Endothelial cell of umbilical vein (primary cell): ENCODE measurements around the gene AK8. TPM values are rescaled to one million over a fixed set of nuclear protein-coding genes. Genes with fewer than 3 reads are reported as not detected.

Source experiments
- BruUV-seq: library from RNA; stranded (reverse); fragments of 400-500 nt; replicated peaks from 2 replicates; lab custom pipeline; 2021; lab: Mats Ljungman, UMichigan
- CTCF ChIA-PET: fragments of 300-600, 350-600 bp; sonication (Branson Sonifier 250); formaldehyde crosslinking; loops from one replicate; lab custom pipeline; 2021; ENCODE audit warnings: antibody characterized with exemption, inconsistent platforms; lab: Charles Lee
- POLR2A ChIA-PET: fragments of 300-600, 350-600 bp; sonication (Branson Sonifier 250); formaldehyde crosslinking; loops from one replicate; lab custom pipeline; 2021; ENCODE audit warnings: antibody characterized with exemption, inconsistent platforms; lab: Charles Lee
- DNase-seq: peaks from one replicate; pipeline ENCODE4 v3.0.0-alpha.2; 2011; ENCODE audit warnings: low read depth, low spot score
- FAIRE-seq: peaks from 2 replicates; lab custom pipeline; 2011; peaks lifted over from hg19 to GRCh38; lab: Jason Lieb, UNC
- H2AFZ ChIP-seq: 2 replicates; pipeline ENCODE4 v1.6.0; 2012; ENCODE audit warnings: low read depth, low read length, control low read depth, inconsistent platforms
- H3K27ac ChIP-seq: 2 replicates; pipeline ENCODE4 v1.5.1; 2011; ENCODE audit warnings: low read depth, mild to moderate bottlenecking, control low read depth, low read length, moderate library complexity; ENCODE audit not compliant: insufficient read depth
- H3K27me3 ChIP-seq, 2 experiments: 2 replicates each; pipeline versions ENCODE4 v1.6.0 to v1.6.1; 2011; ENCODE audit warnings: low read length in 2 of 2, mixed read lengths in 1 of 2; ENCODE audit not compliant: control insufficient read depth in 2 of 2, insufficient read depth in 2 of 2
- H3K36me3 ChIP-seq, 2 experiments: 2 replicates in 1 of 2; 3 replicates in 1 of 2; pipeline ENCODE4 v1.5.1; 2011; ENCODE audit warnings: low read length in 2 of 2, mild to moderate bottlenecking in 1 of 2, moderate library complexity in 1 of 2; ENCODE audit not compliant: control insufficient read depth in 2 of 2, insufficient read depth in 2 of 2; ENCODE audit errors: extremely low read depth in 1 of 2
- H3K4me1 ChIP-seq: 3 replicates; pipeline ENCODE4 v1.5.1; 2011; ENCODE audit warnings: mild to moderate bottlenecking, low read length; ENCODE audit not compliant: control insufficient read depth, insufficient read depth; ENCODE audit errors: extremely low read depth
- H3K4me2 ChIP-seq: 2 replicates; pipeline ENCODE4 v1.6.1; 2011; ENCODE audit warnings: low read length, control low read depth, mixed read lengths; ENCODE audit not compliant: insufficient read depth
- H3K4me3 ChIP-seq, 3 experiments: fragments of 200-600 bp in 1 of 3; sonication (generic), shearing (Covaris generic) in 1 of 3; replicated peaks in 1 of 3; 2 replicates each; pipeline ENCODE4 v1.5.1; 2011 to 2016; ENCODE audit warnings: control low read depth in 3 of 3, low read length in 3 of 3, mild to moderate bottlenecking in 2 of 3, inconsistent platforms in 1 of 3, low read depth in 1 of 3, moderate library complexity in 1 of 3; ENCODE audit not compliant: insufficient read depth in 1 of 3
- H3K79me2 ChIP-seq: 2 replicates; pipeline ENCODE4 v1.6.0; 2012; ENCODE audit warnings: low read length, inconsistent platforms; ENCODE audit not compliant: control insufficient read depth, insufficient read depth
- H3K9ac ChIP-seq: replicated peaks from 2 replicates; pipeline ENCODE3; 2011; ENCODE audit warnings: low read length, control low read depth; ENCODE audit not compliant: insufficient read depth; ENCODE audit errors: extremely low read depth
- H3K9me1 ChIP-seq: replicated peaks from 3 replicates; pipeline ENCODE4 v1.6.0; 2011; ENCODE audit warnings: mild to moderate bottlenecking, low read length; ENCODE audit not compliant: control insufficient read depth, insufficient read depth; ENCODE audit errors: extremely low read depth
- H3K9me3 ChIP-seq: replicated peaks from 2 replicates; pipeline ENCODE4 v1.5.1; 2012; ENCODE audit warnings: low read length, inconsistent platforms; ENCODE audit not compliant: control insufficient read depth, insufficient read depth
- H4K20me1 ChIP-seq: replicated peaks from 2 replicates; pipeline ENCODE3; 2011; ENCODE audit warnings: mild to moderate bottlenecking, low read length; ENCODE audit not compliant: control insufficient read depth, insufficient read depth; ENCODE audit errors: extremely low read depth
- EZH2 ChIP-seq: IDR thresholded peaks from 2 replicates; pipeline ENCODE4 v1.6.1; 2012; ENCODE audit warnings: borderline replicate concordance, low read depth, mild to moderate bottlenecking, moderate library complexity, low read length, inconsistent platforms; ENCODE audit not compliant: severe bottlenecking
- FOS ChIP-seq: IDR thresholded peaks from 2 replicates; pipeline ENCODE4 v1.6.1; 2011; ENCODE audit warnings: mild to moderate bottlenecking, low read length, moderate library complexity, borderline replicate concordance; ENCODE audit not compliant: insufficient read depth
- GATA2 ChIP-seq: IDR thresholded peaks from 2 replicates; pipeline ENCODE4 v1.7.0; 2011; ENCODE audit warnings: low read depth, mild to moderate bottlenecking, moderate library complexity, mixed read lengths, low read length; ENCODE audit not compliant: insufficient read length, insufficient read depth
- JUN ChIP-seq: IDR thresholded peaks from 2 replicates; pipeline ENCODE4 v1.6.1; 2011; ENCODE audit warnings: borderline replicate concordance, low read depth; ENCODE audit not compliant: insufficient read length, insufficient read depth
- MAX ChIP-seq: IDR thresholded peaks from 2 replicates; pipeline ENCODE4 v1.6.1; 2011; ENCODE audit not compliant: insufficient read depth, insufficient read length
- MYC ChIP-seq: IDR thresholded peaks from one replicate; pipeline ENCODE4 v1.6.1; 2011; ENCODE audit warnings: mild to moderate bottlenecking, low read depth, low read length
- POLR2A ChIP-seq: IDR thresholded peaks from 2 replicates; pipeline ENCODE4 v1.6.1; 2012; ENCODE audit warnings: low read depth, mild to moderate bottlenecking, control low read depth, low read length
- POLR2AphosphoS5 ChIP-seq: IDR thresholded peaks from 2 replicates; pipeline ENCODE4 v1.6.1; 2012; ENCODE audit warnings: low read depth, mild to moderate bottlenecking, control low read depth, low read length, moderate library complexity; ENCODE audit not compliant: insufficient read depth
- dilution Hi-C: fragments of 300-500 bp; cut with MboI; formaldehyde crosslinking; loops from one replicate; pipeline ENCODE4 v1.15.0; 2019; ENCODE audit warnings: low sequenced_read_pairs; ENCODE audit not compliant: extremely low pct_ligation_motif_present
- intact Hi-C: fragments of 100-400 bp; cut with micrococcal nuclease; formaldehyde crosslinking; loops from one replicate; pipeline ENCODE4 v1.10.0; 2022
- polyA plus RNA-seq, 4 experiments: library from polyadenylated mRNA; depleted of rRNA in 3 of 4; stranded (reverse) in 3 of 4; unstranded in 1 of 4; fragments of >200 nt; gene quantifications; 2 replicates each; pipeline versions ENCODE4 v1.2.1 to v1.2.3, GENCODE V29; 2011 to 2012; ENCODE audit warnings: missing spikeins in 1 of 4
- total RNA-seq: library from RNA; stranded (reverse); gene quantifications from 2 replicates; pipeline ENCODE4 v1.2.3, GENCODE V29; 2021
- TF ChIP-seq, protein P1 (sequence below), 2 donors: IDR thresholded peaks; 1 replicate in 1 of 2; 2 replicates in 1 of 2; pipeline ENCODE4 v1.5.1; 2011; ENCODE audit warnings: low read length in 2 of 2, mild to moderate bottlenecking in 2 of 2, moderate library complexity in 2 of 2, control low read depth in 1 of 2, inconsistent platforms in 1 of 2, low read depth in 1 of 2; ENCODE audit not compliant: insufficient read depth in 1 of 2; ENCODE audit errors: extremely low read depth in 1 of 2

The AK8 gene
- total and polyA plus RNA-seq, 2 donors (not counting 3 experiments of a cell fraction or from before 2014, with no cell fraction given): 0.06 TPM; not detected in 1

DNA sequence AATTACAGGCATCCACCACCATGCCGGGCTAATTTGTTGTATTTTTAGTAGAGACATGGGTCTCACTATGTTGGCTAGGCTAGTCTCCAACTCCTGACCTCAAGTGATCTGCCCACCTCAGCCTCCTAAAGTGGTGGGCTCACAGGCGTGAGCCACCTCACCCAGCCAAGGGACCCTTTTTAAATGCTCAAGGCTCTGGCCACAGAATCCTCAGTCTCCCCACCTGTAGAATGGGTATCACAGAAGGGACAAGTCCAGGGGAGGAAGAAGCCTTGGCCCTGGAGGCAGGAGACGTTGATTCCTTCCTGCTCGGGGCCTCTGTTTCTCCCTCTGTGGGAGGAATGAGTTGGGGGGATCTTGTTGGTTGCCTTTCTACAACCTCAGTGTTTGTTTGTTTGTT is 162.1 kb downstream of the AK8 start:
- Histone ChIP-seq H3K27ac (no peak overlapping the region), H3K4me3 (no peak overlapping the region), H3K9ac (no peak overlapping the region), H3K9me1 (no peaks in the 10 kb centered on the region), H3K4me1 (no peaks in the 10 kb centered on the region), H3K36me3 (no peaks in the 10 kb centered on the region), H3K27me3 (peaks cover 9% of the 10 kb centered on the region in 2 experiments), H3K79me2 (no peaks in the 10 kb centered on the region), H3K9me3 (no peaks in the 10 kb centered on the region), H4K20me1 (no peaks in the 10 kb centered on the region), H2AFZ (no peak overlapping the region), H3K4me2 (no peak overlapping the region)
- DNase-seq: no peak
- BruUV-seq: no TSS peak
- CTCF ChIA-PET: no interaction called here
- intact Hi-C loops: no loop called here
- TF ChIP-seq GATA2 (no peak), MAX (no peak), MYC (no peak), JUN (no peak), POLR2A (no peak), FOS (no peak), EZH2 (no peak), POLR2AphosphoS5 (no peak)
- TF ChIP-seq, protein P1, sequence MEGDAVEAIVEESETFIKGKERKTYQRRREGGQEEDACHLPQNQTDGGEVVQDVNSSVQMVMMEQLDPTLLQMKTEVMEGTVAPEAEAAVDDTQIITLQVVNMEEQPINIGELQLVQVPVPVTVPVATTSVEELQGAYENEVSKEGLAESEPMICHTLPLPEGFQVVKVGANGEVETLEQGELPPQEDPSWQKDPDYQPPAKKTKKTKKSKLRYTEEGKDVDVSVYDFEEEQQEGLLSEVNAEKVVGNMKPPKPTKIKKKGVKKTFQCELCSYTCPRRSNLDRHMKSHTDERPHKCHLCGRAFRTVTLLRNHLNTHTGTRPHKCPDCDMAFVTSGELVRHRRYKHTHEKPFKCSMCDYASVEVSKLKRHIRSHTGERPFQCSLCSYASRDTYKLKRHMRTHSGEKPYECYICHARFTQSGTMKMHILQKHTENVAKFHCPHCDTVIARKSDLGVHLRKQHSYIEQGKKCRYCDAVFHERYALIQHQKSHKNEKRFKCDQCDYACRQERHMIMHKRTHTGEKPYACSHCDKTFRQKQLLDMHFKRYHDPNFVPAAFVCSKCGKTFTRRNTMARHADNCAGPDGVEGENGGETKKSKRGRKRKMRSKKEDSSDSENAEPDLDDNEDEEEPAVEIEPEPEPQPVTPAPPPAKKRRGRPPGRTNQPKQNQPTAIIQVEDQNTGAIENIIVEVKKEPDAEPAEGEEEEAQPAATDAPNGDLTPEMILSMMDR (IDR thresholded peaks at IDR 0.05; ENCODE audit: extremely low read depth in 1 of 2, insufficient read depth in 1 of 2, low read depth in 1 of 2, low read length in 2 of 2): no peak
- dilution Hi-C loops: no loop called here
- POLR2A ChIA-PET: no interaction called here
- no peak for FAIRE-seq
